GM18508 (cell line): ENCODE results near the gene JUN.

Source experiments
- ATAC-seq: cut with Tn5 transposase; IDR thresholded peaks from one replicate; pipeline ENCODE4 v1.9.1; 2021; ENCODE audit warnings: moderate number of reproducible peaks; ENCODE audit not compliant: insufficient read depth, unreplicated experiment

The JUN gene

DNA sequence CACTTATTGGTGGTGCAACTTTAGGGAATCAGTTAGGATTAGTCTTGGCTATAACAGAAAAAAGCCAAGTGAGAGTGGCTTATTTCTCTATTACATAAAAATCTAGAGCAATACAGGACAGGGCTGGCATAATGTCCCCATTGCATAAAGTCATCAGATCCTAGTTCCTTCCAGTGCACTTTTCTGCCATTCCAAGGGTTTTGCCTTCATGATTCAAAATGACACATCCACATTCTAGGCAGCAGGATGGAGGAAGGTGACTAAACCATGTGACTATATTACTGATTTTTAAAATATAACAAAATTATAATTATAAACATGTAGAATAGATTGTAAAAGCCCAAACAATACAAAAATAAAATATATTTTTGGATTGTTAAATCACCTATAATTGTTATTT, 18.8 kb downstream of the JUN start:
- ATAC-seq = no peak

DNA sequence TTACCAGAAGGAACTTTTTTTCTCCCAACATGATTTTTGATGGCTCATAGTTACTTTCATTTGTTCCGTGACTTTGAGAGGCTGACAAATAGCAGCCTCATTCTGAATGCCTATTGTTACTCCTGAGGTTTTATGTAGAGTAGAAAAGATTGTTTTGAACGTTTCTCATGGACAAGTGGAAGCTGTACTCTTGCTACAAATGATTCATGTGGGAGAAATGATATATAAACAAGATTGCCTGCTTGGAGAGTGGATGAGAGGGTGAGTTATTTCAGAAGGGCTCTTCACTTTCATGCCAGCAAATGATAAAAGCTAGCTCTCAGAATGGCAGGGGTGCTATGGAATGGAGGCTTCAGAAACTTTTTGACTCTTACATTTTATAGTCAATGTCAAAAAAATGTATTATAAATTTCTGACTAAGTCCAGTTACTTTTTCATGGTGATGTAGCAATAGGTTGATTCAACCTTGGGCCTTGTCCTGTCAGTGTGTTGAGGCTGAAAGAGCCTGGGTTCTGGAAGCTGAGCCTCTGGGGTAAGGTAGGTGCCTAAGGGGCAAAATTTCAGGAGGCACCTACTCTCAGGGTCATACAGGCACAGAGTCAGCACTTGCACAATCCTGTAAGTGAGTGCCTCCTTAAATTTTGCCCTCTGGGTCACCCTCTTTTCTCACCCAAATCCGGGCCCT, 19.4 kb downstream of the JUN start:
- ATAC-seq = no peak

DNA sequence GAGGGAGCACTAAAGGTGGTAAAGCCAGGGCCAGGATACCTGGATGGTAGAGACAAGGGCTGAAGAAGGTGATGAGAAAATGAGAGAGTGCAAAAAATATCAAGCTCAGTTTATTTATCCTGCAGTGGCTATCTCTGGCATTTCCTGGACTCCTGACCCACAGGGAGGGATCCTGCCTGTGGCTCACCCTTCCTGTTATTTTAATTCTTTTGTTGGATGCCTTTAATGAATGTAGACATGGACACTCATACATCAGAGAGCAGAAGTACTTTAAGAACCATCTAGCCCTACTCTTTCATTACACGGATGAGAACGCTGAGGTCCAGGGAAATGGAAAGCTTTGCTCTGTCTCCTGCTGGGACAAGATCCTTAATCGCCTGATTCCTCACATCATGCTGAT, 20.6 kb downstream of the JUN start:
- no peak for ATAC-seq

DNA sequence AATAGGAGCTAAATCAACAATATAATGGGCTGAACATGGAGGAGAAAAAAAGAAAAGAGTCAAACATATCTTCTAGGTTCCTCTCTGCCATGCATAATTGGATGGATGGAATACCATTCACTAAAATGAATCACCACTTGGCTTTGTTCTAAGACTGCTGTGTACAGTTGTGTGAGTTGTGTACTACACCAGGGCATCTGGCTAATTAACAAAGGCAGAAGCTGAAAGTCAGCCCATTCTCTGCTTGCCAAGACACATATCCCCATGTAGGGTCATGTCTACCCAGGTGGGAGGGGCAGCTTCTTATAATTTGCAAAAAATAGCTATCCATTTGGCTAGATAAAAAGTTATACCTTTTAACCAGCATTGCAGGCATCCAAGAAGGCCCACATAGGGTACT, 21.0 kb downstream of the JUN start:
- no peak for ATAC-seq

DNA sequence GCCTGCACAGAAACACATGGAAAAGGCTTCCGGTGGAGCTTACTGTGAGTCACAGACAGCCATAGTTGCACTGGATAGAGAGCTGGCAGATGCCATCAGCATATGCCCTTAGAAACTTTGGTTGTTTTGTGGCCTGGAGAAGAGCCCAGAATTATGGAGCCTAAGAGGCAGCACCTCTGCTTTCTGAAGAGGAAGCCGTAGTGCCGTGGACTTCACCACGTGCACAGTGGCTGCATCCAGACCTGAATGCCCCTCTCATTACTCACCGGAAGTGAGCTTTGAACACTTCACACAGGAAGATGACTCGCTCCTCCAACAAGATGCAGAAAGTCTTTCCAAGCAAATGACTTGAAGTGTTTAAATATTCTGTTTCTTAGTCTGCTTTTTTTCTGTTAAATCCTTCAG, 28.4 kb downstream of the JUN start:
- ATAC-seq = peak; percentile 53

DNA sequence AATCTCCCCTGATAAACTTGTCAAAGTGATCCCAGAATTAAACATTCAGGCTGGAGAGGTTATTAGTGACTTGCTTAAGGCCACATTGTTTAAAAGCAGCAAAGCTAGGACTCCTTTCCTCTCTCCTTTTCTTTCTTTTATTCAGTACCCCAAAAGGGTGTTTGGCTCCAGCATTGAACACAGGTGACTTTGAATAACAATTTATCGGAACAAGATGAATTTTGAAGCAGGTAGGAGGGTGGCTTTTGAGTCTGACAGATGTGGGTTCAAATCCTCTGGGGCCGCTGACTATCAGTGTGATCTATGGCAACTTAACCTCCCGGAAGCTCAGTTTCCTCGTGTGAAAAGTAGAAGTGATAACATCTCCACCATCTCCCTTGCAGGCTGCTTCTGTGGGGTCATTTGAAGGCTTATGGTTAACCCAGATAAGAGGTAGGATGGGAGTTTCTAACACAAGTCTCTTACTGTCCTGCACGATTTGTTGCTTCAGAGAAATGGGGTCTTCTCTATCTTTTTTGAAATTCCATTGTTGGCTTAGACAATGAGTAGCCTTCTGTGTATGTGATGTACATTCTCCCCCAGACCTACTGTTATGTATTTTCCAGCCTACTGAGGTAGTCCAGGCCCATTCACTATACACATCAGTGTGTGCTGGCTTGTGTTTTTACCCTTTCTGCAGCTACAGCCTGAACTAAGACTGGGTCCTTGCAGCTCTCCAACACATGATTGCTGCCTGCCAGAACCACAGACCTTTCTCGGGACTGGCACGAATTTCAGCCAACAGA, 29.0 kb downstream of the JUN start:
- no peak for ATAC-seq

DNA sequence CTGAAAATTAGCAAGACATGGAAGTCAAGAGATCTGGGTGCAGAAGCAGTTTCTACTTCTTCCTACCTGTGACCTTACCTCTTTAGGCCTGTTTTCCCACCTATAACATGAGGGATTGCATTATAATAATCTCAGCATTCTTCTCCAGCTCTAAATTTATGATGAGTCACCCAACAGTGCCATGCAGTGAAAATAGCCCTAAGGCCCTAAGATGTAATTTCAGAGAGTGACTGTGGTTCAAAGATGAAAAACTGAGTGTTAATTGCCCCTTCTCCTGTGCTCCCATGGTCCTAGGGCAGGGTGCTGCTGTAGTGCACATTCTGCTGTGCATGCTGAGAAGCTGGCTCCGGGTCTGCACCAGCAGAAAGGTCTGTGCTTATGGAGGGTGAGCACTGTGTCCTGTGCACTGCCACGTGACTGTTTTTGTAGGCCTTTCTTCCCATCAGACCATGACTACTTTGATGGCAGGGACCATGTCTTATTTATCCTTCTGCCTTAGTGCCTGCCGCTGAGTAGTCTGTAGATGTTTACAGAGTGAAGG, 29.7 kb downstream of the JUN start:
- no peak for ATAC-seq

DNA sequence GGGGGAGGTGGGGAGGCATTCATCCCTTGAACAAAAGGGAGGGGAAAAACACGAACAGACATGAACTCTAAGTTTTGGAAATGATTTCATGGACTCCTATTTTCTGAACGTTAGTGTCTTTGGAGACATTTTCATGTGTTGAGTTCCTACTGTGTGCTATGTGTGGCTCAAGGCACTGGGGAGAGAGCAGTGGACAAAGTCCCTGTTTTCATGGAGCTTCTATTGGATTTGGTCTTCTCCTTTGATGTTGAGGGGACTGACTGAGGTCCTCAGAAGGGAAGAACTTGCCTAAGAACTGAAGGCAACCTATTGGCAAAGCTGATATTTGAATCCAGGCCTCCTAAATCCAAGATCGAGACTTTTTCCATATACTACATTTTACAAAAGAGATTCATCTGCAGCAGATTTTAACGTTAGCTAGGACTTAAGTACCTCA, 30.4 kb downstream of the JUN start:
- ATAC-seq = no peak

DNA sequence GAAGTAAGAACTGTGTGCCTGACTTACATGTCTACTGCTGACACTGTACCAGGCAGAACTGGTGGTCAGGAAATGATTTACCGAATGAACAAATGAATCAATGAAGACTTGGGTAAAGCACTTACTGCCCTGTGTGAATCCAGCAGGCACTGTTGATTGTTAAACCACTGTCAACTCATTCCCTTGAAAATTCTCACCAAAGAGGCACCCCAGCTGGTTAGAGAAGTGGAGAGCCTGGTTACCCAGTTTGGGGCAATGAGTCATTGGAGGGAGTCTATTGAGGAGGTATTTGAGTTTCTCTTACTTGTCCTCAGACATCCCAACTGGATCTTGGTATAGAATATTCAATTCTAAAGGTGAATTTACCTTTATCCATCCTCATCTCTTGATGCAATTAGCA, 34.2 kb downstream of the JUN start:
- ATAC-seq = no peak

DNA sequence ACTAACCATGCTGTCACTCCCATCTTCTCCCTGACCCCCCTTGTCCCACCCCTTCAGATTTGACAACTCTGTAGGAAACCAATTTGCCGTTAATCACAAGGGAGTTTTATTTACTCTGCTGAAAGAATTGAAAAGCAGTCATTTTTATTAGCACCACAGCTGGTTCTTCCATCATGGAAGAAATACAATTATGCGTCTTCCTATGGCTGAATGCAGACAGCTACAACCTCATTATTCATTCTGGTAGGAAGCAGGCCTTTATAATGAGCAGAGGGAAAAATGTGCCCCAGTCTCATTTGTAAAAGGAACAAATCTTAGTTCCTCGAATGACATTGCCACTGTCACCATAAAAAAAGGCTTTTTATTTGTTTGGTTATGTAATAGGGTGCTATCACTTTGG, 35.2 kb downstream of the JUN start:
- no peak for ATAC-seq

DNA sequence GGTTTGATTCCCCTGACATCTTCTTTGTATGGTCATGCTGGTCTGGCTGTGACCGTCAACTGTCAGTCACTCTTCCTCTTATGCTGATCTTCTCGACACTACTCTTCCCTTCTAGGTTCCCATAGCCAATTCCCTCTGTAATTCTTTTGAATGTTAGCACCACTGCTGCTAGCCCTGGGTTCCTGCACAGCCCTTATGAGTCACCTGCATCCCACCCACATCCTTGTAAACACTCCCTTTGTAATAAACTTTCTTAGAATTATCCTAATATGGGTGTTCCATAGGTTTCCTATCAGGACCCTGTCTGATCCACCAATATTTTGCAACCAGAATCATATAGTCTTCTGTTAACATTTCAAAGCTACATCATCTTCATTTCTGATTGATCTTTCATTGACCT, 37.1 kb downstream of the JUN start:
- no peak for ATAC-seq

DNA sequence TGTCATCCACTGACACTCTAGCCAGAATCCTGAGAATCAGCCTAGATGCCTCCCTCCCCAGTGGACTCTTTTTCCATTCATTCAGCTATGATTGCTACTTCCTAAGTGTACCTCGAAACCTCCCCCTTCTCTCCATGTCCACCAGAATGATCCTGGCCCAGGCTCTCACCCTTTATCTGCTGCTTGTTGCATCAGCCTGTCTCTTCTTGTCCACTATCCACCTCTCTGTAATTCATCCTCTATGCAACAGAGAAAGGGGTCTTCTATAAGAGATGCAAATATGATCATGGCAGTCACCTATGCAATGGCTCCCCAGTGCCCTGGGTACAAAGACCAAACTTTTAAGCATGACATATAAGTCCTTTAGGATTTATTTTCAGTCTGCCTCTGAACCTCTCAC, 37.7 kb downstream of the JUN start:
- ATAC-seq = no peak

DNA sequence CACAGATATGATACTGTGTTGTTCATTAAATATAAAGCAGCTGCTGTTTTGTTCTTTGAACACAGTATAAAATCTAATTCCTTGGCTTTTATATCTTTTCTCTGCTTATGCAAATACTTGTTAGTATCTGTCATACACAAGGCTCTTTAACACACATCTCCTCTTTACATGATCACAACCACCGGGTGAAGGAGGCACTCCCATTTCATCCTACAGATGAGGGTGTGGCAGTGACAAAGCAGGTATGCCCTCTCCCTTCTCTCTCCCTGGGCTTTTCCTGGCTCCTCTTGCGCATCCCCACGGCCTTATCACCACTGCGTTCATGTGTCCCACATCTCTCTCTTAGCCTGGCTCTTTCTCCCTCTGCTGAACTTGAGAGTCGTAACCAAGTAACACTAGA, 38.2 kb downstream of the JUN start:
- ATAC-seq = no peak

DNA sequence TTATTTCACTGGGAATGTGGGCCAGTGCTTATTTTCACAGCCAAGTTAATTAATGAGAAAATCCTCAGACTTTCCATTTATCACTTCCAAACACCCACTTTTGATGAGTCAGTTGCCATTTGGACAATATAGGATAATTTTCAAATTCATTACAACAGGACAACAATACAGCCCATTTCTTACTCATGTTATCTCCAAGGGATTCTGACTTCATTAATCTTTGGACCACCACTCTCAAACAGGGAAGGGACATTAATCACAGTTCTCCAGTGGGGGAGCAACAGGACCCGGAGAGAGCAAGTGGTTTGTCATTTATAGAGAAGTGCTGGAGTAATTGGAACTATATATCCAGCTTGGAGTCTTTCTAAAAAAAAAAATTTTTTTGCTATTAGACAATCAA, 38.7 kb downstream of the JUN start:
- no peak for ATAC-seq

DNA sequence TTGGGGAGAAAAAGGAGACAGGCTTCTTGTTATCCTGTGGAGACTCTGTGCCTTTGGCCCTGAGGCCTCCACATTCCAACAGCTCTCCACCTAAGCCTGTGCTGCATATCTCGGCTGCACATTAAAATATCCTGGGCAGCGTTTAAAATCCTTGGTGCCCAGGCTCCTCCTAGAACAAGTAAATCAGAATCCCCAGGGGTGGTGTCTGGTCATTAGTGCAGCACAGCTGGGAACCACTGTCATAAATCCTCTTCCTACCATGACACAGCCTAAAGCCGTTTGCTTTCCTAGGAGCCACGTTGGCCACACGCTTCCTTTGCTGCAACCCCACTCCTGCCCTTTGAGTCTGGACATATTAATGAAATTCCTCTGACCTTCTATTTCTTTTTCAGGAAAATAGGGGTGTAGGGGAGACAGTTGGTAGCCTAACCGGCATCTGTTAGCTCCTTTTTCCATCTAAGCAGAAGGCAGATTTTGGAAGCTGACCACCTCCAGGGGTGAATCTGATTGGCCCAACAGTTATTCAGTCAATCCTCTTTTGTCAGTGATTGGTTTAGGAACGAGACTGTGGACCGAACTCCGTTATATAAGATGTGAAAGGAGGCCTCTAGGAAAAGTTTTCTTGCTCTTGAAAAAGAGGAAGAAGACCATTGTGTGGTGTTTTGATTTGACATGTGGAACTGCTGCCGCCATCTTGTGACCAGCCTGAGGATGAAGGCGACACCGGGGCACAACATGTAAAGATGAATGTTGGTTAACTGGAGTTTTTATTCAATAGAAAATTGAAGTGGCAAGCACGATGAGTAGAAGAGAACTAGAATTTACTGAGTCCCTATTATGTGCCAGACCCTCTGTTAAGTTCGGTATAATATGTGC, 41.9 kb downstream of the JUN start:
- no peak for ATAC-seq

DNA sequence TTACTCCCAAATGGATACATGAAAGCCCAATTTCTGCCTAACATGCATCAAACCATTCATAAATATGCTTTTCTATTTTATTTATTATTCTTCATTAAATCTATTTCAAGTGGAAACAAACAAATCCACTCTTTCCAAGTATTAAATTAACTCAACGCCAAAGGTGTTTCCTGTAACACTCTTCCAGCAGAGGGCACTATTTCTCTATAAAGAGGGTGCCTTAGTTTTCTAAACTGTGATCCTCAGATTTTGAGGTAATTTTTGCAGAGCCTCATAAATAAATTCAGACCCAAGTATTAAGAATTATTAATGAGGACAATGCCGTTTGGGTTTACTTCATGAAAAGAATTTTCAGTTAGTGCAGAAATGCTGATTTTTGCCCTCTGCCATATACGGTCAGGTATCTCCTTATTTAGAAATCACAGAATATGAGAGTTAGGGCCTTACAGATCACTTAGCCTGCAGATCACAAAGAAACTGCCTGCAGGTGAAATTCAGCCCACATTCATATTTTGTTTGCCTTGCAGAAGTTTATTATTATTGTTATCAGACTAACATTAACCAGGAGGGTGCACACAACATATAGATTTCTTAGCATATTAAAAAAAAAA, 43.9 kb downstream of the JUN start:
- ATAC-seq = no peak

DNA sequence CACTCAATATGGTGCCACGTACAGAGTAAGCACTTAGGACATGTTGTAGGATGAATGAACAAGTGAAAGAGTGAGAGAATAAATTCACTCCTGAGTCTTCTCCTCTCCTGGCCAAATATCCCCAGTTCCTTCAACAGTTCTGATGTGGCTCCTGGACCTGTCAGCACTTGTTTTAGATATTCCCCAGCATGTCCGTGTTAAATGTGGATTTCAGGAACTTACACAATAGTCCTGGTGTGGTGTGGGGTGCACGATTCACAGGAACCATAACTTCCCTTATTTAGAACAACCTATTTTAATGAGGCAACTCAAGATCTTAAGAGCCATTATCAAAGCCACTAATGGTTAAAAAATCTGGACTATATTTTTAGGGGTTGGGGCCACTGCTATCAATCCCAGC, 45.0 kb downstream of the JUN start:
- no peak for ATAC-seq

DNA sequence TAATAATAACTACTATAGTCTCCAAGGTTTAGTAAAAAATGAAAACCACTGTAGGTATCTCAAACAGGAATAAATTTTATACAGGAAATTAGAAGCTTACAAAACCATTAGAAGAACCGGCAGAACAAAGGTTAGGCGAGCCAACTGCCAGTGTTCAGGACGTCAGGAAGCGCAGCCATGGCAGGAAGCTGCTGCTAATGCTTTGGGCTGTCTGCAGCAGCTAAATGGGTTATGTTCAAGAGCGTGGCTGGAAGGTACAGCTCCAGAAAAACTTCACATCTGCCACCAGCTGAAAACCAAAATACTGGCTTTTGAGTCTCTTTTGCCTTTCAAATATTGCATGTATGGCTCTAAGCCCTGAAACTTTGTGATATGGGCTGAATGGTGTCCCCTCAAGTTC, 48.3 kb downstream of the JUN start:
- ATAC-seq = no peak

DNA sequence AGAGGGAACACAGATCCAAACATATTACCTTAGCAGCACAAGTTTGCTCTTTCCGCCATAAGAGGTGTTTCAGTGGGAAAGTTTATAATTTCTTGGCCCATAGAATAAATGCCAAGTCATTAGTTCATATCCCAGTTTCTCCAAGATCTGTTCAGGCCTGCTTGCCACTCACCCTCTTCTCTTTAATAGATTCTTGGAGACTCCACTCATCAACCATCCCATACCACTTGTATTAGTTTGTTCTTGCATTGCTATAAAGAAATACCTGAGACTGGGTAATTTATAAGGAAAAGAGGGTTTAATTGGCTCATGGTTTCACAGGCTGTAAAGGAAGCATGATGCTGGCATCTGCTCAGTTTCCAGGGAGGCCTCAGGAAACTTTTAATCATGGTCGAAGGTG, 49.2 kb downstream of the JUN start:
- no peak for ATAC-seq

DNA sequence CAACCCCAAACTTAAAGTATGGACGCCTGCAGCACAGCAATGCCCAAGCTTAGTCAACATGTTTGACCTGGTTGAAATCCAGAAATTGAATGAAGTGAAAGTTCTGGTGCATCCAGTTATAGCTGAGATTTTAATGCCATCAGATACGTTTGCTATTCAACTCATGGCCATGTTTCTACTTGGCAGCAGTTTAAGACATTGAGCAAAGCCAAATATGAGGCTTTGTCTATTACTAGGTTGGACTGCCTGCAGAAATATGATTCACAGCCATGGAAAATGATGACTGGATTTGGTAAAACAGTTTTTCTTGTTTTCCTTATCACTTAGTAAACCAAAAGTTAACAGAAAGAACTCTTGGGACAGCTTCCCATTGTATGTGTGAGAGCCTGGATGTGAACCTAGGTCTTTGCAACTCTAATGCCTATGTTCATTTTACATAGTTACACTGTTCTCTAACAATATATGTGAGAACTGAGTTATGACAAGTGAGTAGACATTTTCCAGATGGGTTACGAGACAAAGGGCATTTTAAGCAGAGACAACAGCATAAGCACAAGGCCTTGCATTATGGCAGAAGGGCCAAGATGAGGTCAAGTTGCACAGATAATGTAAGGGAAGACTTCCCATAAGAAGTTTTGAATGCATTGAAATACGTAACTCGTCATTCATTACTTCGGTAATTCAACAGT, 51.6 kb downstream of the JUN start:
- no peak for ATAC-seq
